ENCODE measurements around the gene ELFN1.
"Not testable (repeated sequence)": the region's sequence is repeated elsewhere in the genome, so short reads cannot be mapped to it uniquely, and the experiment has no call there.

ELFN1 gene

DNA sequence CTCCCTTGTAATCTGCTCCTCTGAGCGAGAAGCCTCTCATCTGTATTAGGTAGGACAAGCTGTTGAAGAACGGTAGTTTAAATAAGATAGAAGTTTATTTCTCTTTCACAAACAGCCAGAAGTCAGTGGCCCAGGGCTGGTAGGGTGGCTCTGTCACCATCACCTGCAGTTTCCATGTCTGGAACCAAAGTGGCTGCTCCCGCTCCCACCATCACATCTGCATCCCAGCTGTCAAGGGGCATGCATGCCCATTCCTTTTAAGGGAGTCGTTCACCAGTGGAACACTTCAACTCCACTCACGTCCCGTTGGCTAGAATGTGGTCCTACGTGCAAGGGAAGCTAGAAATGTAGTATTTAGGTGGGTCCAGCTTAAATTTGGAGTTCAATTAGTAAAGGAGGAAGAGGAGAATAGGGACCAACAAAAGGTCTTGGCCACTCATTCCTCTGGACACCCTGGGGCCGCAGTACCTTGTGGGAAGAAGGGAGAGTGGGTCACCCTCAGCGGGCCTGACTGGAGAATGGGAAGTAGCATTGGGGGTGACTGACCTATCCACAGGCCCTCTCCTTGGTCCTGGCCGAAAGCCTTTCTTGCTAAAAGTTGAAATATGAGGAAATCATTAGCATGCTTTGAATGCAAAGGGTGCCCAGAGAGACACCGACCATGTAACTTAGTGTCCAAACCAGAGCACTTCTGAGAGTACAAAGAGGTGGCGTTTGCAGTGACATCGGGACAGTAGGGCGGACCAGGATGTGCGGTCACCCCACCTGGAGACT lies 48.0 kb downstream of the ELFN1 start:
- TF ChIP-seq, protein P1, sequence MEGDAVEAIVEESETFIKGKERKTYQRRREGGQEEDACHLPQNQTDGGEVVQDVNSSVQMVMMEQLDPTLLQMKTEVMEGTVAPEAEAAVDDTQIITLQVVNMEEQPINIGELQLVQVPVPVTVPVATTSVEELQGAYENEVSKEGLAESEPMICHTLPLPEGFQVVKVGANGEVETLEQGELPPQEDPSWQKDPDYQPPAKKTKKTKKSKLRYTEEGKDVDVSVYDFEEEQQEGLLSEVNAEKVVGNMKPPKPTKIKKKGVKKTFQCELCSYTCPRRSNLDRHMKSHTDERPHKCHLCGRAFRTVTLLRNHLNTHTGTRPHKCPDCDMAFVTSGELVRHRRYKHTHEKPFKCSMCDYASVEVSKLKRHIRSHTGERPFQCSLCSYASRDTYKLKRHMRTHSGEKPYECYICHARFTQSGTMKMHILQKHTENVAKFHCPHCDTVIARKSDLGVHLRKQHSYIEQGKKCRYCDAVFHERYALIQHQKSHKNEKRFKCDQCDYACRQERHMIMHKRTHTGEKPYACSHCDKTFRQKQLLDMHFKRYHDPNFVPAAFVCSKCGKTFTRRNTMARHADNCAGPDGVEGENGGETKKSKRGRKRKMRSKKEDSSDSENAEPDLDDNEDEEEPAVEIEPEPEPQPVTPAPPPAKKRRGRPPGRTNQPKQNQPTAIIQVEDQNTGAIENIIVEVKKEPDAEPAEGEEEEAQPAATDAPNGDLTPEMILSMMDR (IDR thresholded peaks at IDR 0.05; ENCODE audit: insufficient read depth, low read length, missing control alignments), result no peak
- no peak overlapping the region for H3K4me3 ChIP-seq (ENCODE audit: low read depth, low read length)
- DNase-seq (ENCODE audit: low read depth, low spot score), result no peak
- POLR2A ChIA-PET, result no interaction called here
- CTCF ChIA-PET, result interaction anchor here (1.2 to 2.3 kb wide), 2 partner anchors 11 to 17 kb away, joined by 3 to 6 read pairs; no protein-coding TSS in a partner anchor

DNA sequence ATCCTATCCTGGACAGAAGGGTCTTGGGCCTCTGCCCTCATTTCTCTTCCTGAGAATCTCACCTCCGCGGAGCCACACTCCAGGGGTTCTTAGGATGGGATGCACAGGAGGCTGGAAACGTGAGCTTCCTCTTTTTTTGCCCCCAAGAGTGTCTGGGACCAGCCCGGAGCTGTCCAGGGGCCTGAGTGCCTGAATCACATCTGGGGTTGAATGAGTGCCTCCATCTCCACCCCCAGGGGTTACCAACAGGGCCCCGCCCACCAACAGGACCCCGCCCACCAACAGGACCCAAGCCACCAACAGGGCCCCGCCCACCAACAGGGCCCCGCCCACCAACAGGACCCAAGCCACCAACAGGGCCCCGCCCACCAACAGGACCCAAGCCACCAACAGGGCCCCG lies 48.8 kb downstream of the ELFN1 start:
- POLR2A ChIA-PET; DNase-seq (ENCODE audit: low read depth, low spot score); CTCF ChIA-PET; H3K4me3 ChIP-seq (ENCODE audit: low read depth, low read length): not testable (repeated sequence)

DNA sequence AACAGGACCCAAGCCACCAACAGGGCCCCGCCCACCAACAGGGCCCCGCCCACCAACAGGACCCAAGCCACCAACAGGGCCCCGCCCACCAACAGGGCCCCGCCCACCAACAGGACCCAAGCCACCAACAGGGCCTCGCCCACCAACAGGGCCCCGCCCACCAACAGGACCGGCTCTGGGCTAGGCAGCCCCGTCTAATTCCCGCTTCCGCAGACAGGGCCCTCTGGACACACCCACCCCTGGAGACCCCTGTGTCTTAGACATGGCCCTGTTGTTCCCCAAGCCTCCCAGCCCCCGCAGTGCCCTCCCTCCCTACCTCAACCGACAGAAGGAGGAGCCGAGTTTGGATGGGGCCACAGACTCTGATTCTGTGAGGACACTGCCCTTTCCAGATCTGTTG lies 49.2 kb downstream of the ELFN1 start:
- H3K4me3 ChIP-seq (ENCODE audit: low read depth, low read length); CTCF ChIA-PET; POLR2A ChIA-PET; DNase-seq (ENCODE audit: low read depth, low spot score): not testable (repeated sequence)

DNA sequence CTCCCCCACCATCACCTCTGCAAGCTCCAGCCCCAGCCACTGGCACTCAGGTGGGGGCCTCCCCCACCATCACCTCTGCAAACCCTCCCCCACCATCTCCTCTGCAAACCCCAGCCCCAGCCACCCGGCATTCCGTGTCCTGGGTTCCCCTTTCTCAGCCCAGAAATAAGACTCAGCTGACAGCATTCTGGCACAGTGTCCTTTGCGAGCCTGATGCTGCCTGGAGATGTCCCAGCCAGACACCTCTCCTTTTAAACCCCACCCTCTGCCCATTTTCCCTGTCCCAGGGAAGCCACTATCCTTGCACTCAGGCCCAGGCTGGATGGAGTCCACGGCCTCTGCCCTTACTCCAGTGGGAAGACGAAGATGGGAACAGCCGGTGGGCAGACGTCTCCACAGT lies 49.8 kb downstream of the ELFN1 start:
- no peak overlapping the region for H3K4me3 ChIP-seq (ENCODE audit: low read depth, low read length)
- DNase-seq (ENCODE audit: low read depth, low spot score), result no peak
- CTCF ChIA-PET, result interaction anchor here (1.0 to 1.1 kb wide), 2 partner anchors 10 to 18 kb away, joined by 3 to 5 read pairs; no protein-coding TSS in a partner anchor
- TF ChIP-seq, protein P1 (IDR thresholded peaks at IDR 0.05; ENCODE audit: insufficient read depth, low read length, missing control alignments), result no peak
- POLR2A ChIA-PET, result interaction anchor here (0.7 kb wide), 1 partner anchor 30 kb away, joined by 3 read pairs; no protein-coding TSS in a partner anchor

DNA sequence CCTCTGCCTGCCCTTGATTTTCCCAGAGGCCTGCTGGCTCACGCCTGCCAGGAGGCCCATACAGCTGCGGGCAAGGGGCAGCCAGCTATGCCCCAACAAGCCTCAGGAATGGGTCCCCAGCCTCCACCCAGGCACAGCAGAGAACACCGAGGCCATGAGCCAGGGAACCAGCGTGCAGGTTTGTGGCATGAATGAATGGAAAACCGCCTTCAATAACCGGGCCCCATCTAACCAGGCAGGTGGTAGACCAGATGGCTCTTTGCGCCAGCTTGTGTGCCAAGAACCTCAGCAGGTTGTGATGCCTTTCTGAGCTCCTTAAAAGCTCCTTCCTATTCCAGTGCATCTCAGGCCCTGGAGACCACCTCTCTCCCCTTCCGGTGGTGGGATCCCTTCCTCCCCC lies 50.2 kb downstream of the ELFN1 start:
- CTCF ChIA-PET, result interaction anchor here (1.0 to 1.1 kb wide), 2 partner anchors 10 to 18 kb away, joined by 3 to 5 read pairs; no protein-coding TSS in a partner anchor
- no peak for DNase-seq (ENCODE audit: low read depth, low spot score)
- TF ChIP-seq, protein P1 (IDR thresholded peaks at IDR 0.05; ENCODE audit: insufficient read depth, low read length, missing control alignments), result no peak
- POLR2A ChIA-PET, result interaction anchor here (0.7 kb wide), 1 partner anchor 30 kb away, joined by 3 read pairs; no protein-coding TSS in a partner anchor
- H3K4me3 ChIP-seq (ENCODE audit: low read depth, low read length), result no peak overlapping the region

DNA sequence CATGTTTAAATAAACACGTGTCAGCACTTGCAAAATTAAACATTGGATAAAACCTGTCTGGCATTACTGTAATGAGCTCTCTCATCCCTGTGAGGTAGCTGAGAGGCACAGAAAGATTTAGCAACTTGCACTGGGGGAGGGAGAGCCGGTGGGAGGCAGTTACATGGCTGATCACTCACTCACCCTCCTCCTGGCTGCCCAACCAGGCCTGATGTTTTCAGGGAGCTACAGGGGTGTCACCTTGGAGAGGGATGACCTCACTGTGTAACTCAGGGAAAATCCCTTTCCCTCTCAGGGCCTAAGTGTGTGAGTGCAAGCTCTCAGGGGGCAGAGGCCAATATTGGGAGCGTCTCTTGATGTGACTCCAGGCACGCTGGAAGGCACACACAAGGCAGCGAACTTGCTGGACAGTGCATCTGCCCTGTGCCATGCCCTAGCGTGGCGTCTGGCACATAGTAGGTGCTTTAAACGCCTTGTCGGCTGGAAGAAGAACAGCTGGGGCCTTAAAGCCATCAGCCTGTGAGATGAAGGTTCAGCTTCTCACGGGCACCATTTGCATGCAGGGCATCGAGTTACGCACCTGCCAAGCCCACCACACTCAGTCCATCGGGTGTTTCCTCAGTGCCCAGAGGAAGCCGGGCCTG lies 51.1 kb downstream of the ELFN1 start:
- DNase-seq (ENCODE audit: low read depth, low spot score), result peak; percentile 4
- TF ChIP-seq, protein P1 (IDR thresholded peaks at IDR 0.05; ENCODE audit: insufficient read depth, low read length, missing control alignments), result no peak

DNA sequence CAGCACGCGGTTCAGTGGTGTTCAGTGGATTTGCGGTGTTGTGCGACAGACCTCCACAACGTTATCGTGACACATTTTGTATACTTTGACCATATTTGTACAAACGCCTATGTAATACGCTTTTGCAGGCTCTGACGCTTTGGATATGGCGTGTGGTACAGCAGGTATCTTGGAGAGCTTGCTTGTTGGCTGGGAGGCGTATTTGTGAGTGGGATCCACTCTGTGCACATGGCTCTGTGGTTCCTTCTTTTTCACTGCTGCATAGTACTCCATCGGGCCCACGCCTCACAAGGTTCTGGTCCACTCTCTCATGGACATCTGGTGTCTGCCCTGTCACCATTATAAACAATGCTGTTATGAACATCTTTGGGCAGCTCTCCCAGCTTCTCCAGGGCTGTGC lies 53.2 kb downstream of the ELFN1 start:
- DNase-seq (ENCODE audit: low read depth, low spot score), result no peak
- TF ChIP-seq, protein P1 (IDR thresholded peaks at IDR 0.05; ENCODE audit: insufficient read depth, low read length, missing control alignments), result no peak
- no peak overlapping the region for H3K4me3 ChIP-seq (ENCODE audit: low read depth, low read length)
- ChIA-PET POLR2A (no interaction called here), CTCF (interaction anchor here (1.4 to 1.7 kb wide), 2 partner anchors 13 to 16 kb away, joined by 3 to 6 read pairs; no protein-coding TSS in a partner anchor)

More for the DNA sequence above, 51.1 kb downstream of the ELFN1 start:
- CTCF ChIA-PET, result no interaction called here
- POLR2A ChIA-PET, result no interaction called here
- H3K4me3 ChIP-seq (ENCODE audit: low read depth, low read length), result no peak overlapping the region
